Activated CD4-positive, alpha-beta T cell treated with anti-CD3 and anti-CD28 coated beads, Interleukin-2, amount 10 ng/mL, durations not matched to agents 7 days and 5 days (primary cell): Measurements from ENCODE around the gene ELAVL3. TPM values are rescaled to one million over a fixed set of nuclear protein-coding genes. Genes with fewer than 3 reads are reported as not detected.
"Not testable (repeated sequence)": the region's sequence is repeated elsewhere in the genome, so short reads cannot be mapped to it uniquely, and the experiment has no call there.

Experiments
- CTCF ChIA-PET: fragments of 350-600 bp; sonication (Branson Sonifier 250); formaldehyde crosslinking; loops from one replicate; lab custom pipeline; 2021; ENCODE audit warnings: antibody characterized with exemption; lab: Charles Lee
- POLR2A ChIA-PET: fragments of 350-600 bp; sonication (Branson Sonifier 250); formaldehyde crosslinking; loops from one replicate; lab custom pipeline; 2021; ENCODE audit warnings: antibody characterized with exemption; lab: Charles Lee
- DNase-seq: peaks from one replicate; pipeline ENCODE4 v3.0.0-alpha.2; 2020
- H3K27ac Mint-ChIP-seq: one replicate; pipeline ENCODE4 v1.8.0; 2021; ENCODE audit warnings: mild to moderate bottlenecking, moderate library complexity, mixed read lengths
- H3K27me3 Mint-ChIP-seq: one replicate; pipeline ENCODE4 v1.8.0; 2021; ENCODE audit warnings: mixed read lengths
- H3K36me3 Mint-ChIP-seq: one replicate; pipeline ENCODE4 v1.8.0; 2021; ENCODE audit warnings: low read depth, mixed read lengths
- H3K4me1 Mint-ChIP-seq: one replicate; pipeline ENCODE4 v1.8.0; 2021; ENCODE audit warnings: mixed read lengths
- H3K4me3 Mint-ChIP-seq: one replicate; pipeline ENCODE4 v1.8.0; 2021; ENCODE audit warnings: mild to moderate bottlenecking, moderate library complexity, mixed read lengths
- H3K9me3 Mint-ChIP-seq: one replicate; pipeline ENCODE4 v1.8.0; 2021; ENCODE audit warnings: mixed read lengths
- total RNA-seq, 2 experiments: library from RNA; stranded (reverse); gene quantifications; one replicate each; pipeline ENCODE4 v1.2.3, GENCODE V29; 2021

The ELAVL3 gene
- total RNA-seq, 2 experiments from 2014 or later, result 0.50 TPM; not detected in 1

- ChIA-PET CTCF (interaction anchor here (0.8 to 4.5 kb wide), 7 partner anchors 14 to 61 kb away, joined by 3 to 26 read pairs (median 4); partner anchors contain the start of genes ODAD3 and PRKCSH), POLR2A (no interaction called here)
- H3K36me3 Mint-ChIP-seq, result no peaks in the 10 kb centered on the region
- H3K27ac Mint-ChIP-seq, result peak overlapping the region; percentile 36
- DNase-seq, result peak; percentile 15
- peaks cover 65% of the 10 kb centered on the region for H3K27me3 Mint-ChIP-seq
- H3K9me3 Mint-ChIP-seq, result peaks cover 2% of the 10 kb centered on the region
- H3K4me1 Mint-ChIP-seq, result peaks cover 34% of the 10 kb centered on the region
- peak overlapping the region; percentile 25 for H3K4me3 Mint-ChIP-seq
Measured at GRCh38 chr19:11421371-11422098, 59.3 kb downstream of the ELAVL3 start.

GRCh38 chr19:11420429-11421370 lies 60.1 kb downstream of the ELAVL3 start:
- H3K36me3 Mint-ChIP-seq, result no peaks in the 10 kb centered on the region
- H3K4me1 Mint-ChIP-seq, result peaks cover 34% of the 10 kb centered on the region
- no peak overlapping the region for H3K4me3 Mint-ChIP-seq
- DNase-seq, result no peak
- H3K9me3 Mint-ChIP-seq, result peaks cover 2% of the 10 kb centered on the region
- POLR2A ChIA-PET, result no interaction called here
- H3K27ac Mint-ChIP-seq, result no peak overlapping the region
- CTCF ChIA-PET, result interaction anchor here (0.8 to 4.5 kb wide), 8 partner anchors 11 to 142 kb away, joined by 3 to 26 read pairs (median 4); partner anchors contain the start of genes ODAD3 and PRKCSH
- peaks cover 68% of the 10 kb centered on the region for H3K27me3 Mint-ChIP-seq

- H3K27ac Mint-ChIP-seq, result no peak within 1 kb of the TSS
- peaks cover 68% of the 10 kb centered on the region for H3K27me3 Mint-ChIP-seq
- ChIA-PET CTCF (interaction anchor here (0.7 to 4.5 kb wide), 4 partner anchors 12 to 63 kb away, joined by 3 to 26 read pairs (median 4); partner anchors contain the start of genes ODAD3 and PRKCSH), POLR2A (no interaction called here)
- H3K4me3 Mint-ChIP-seq, result no peak within 1 kb of the TSS
- peaks cover 32% of the 10 kb centered on the region for H3K4me1 Mint-ChIP-seq
- DNase-seq, result no peak
- no peaks in the 10 kb centered on the region for H3K36me3 Mint-ChIP-seq
- no peaks in the 10 kb centered on the region for H3K9me3 Mint-ChIP-seq
Measured at GRCh38 chr19:11418549-11419506, 62.0 kb downstream of the ELAVL3 start, which contains the start of gene RGL3. TSS of gene RGL3 (minus strand) at chr19:11419314. CDS start at chr19:11419278, 36 bp downstream.

- Mint-ChIP-seq H3K27ac (no peak overlapping the region), H3K9me3 (no peaks in the 10 kb centered on the region), H3K4me1 (peaks cover 28% of the 10 kb centered on the region), H3K27me3 (peaks cover 61% of the 10 kb centered on the region), H3K4me3 (no peak overlapping the region), H3K36me3 (no peaks in the 10 kb centered on the region)
- DNase-seq, result no peak
- ChIA-PET POLR2A (no interaction called here), CTCF (interaction anchor here (1.4 to 4.5 kb wide), 2 partner anchors 17 to 35 kb away, joined by 4 to 26 read pairs; partner anchors contain the start of genes ODAD3 and PRKCSH)
Measured at GRCh38 chr19:11418094-11418548, 62.7 kb downstream of the ELAVL3 start.

GRCh38 chr19:11416346-11417052 lies 64.3 kb downstream of the ELAVL3 start:
- DNase-seq, result no peak
- CTCF ChIA-PET, result interaction anchor here (0.6 to 1.2 kb wide), 2 partner anchors 35 to 126 kb away, joined by 3 to 5 read pairs; no protein-coding TSS in a partner anchor
- Mint-ChIP-seq H3K27ac (no peak overlapping the region), H3K9me3 (no peaks in the 10 kb centered on the region), H3K4me3 (no peak overlapping the region), H3K4me1 (peaks cover 15% of the 10 kb centered on the region), H3K36me3 (no peaks in the 10 kb centered on the region), H3K27me3 (peaks cover 48% of the 10 kb centered on the region)
- POLR2A ChIA-PET, result no interaction called here

- H3K27me3 Mint-ChIP-seq, result peaks cover 33% of the 10 kb centered on the region
- no peak for DNase-seq
- no peaks in the 10 kb centered on the region for H3K9me3 Mint-ChIP-seq
- H3K27ac Mint-ChIP-seq, result no peak overlapping the region
- no peak overlapping the region for H3K4me3 Mint-ChIP-seq
- no peaks in the 10 kb centered on the region for H3K36me3 Mint-ChIP-seq
- CTCF ChIA-PET, result interaction anchor here (0.6 kb wide), 1 partner anchor 7 kb away, joined by 3 read pairs; no protein-coding TSS in a partner anchor
- peaks cover 3% of the 10 kb centered on the region for H3K4me1 Mint-ChIP-seq
- POLR2A ChIA-PET, result no interaction called here
Measured at GRCh38 chr19:11414544-11414943, 66.3 kb downstream of the ELAVL3 start.

GRCh38 chr19:11410682-11411081 lies 70.2 kb downstream of the ELAVL3 start:
- POLR2A ChIA-PET, result no interaction called here
- H3K36me3 Mint-ChIP-seq, result no peaks in the 10 kb centered on the region
- H3K27ac Mint-ChIP-seq, result no peak overlapping the region
- no peaks in the 10 kb centered on the region for H3K9me3 Mint-ChIP-seq
- DNase-seq, result no peak
- CTCF ChIA-PET, result no interaction called here
- H3K27me3 Mint-ChIP-seq, result peaks cover 6% of the 10 kb centered on the region
- no peaks in the 10 kb centered on the region for H3K4me1 Mint-ChIP-seq
- H3K4me3 Mint-ChIP-seq, result no peak overlapping the region

GRCh38 chr19:11408591-11408990 lies 72.3 kb downstream of the ELAVL3 start:
- Mint-ChIP-seq H3K4me1 (no peaks in the 10 kb centered on the region), H3K36me3 (no peaks in the 10 kb centered on the region), H3K4me3 (no peak overlapping the region), H3K27me3 (peaks cover 2% of the 10 kb centered on the region), H3K9me3 (no peaks in the 10 kb centered on the region), H3K27ac (no peak overlapping the region)
- DNase-seq, result no peak
- POLR2A ChIA-PET, result no interaction called here
- CTCF ChIA-PET, result interaction anchor here (1.0 kb wide), 1 partner anchor 26 kb away, joined by 3 read pairs; no protein-coding TSS in a partner anchor

- H3K4me1 Mint-ChIP-seq, H3K4me3 Mint-ChIP-seq, H3K27me3 Mint-ChIP-seq, DNase-seq, H3K9me3 Mint-ChIP-seq, H3K27ac Mint-ChIP-seq, H3K36me3 Mint-ChIP-seq, POLR2A ChIA-PET: not testable (repeated sequence)
- CTCF ChIA-PET, result interaction anchor here (0.6 to 1.9 kb wide), 5 partner anchors 23 to 76 kb away, joined by 3 to 8 read pairs (median 3); partner anchors contain the start of genes EPOR and ODAD3
Measured at GRCh38 chr19:11406703-11407236, 74.1 kb downstream of the ELAVL3 start.

GRCh38 chr19:11405846-11406643 lies 74.8 kb downstream of the ELAVL3 start:
- H3K27me3 Mint-ChIP-seq, result peaks cover 2% of the 10 kb centered on the region
- no peaks in the 10 kb centered on the region for H3K4me1 Mint-ChIP-seq
- CTCF ChIA-PET, result interaction anchor here (0.6 to 1.9 kb wide), 5 partner anchors 22 to 76 kb away, joined by 3 to 8 read pairs (median 3); partner anchors contain the start of genes EPOR and ODAD3
- H3K4me3 Mint-ChIP-seq, result no peak overlapping the region
- no peak overlapping the region for H3K27ac Mint-ChIP-seq
- POLR2A ChIA-PET, result no interaction called here
- no peaks in the 10 kb centered on the region for H3K36me3 Mint-ChIP-seq
- peak; percentile 30 for DNase-seq
- no peaks in the 10 kb centered on the region for H3K9me3 Mint-ChIP-seq
